GM13976 (cell line): ENCODE data around the gene TXK.

Source experiments
- DNase-seq: peaks from one replicate; pipeline ENCODE4 v3.0.0; 2012; ENCODE audit warnings: low spot score
- CTCF ChIP-seq: IDR thresholded peaks from 2 replicates; pipeline ENCODE4 v1.5.1; 2012; ENCODE audit warnings: borderline replicate concordance, mild to moderate bottlenecking; ENCODE audit not compliant: insufficient read depth; ENCODE audit errors: extremely low read depth, missing control alignments, control extremely low read depth
- in situ Hi-C: fragments of 300-500 bp; cut with MboI; formaldehyde crosslinking; loops from one replicate; pipeline ENCODE4 v1.12.0; 2022; ENCODE audit warnings: low sequenced_read_pairs, mixed read lengths, inconsistent platforms; ENCODE audit not compliant: unreplicated experiment

Gene TXK

GRCh38 chr4:48071191-48071590 lies 62.9 kb downstream of the TXK start:
- in situ Hi-C loops, result no loop called here
- no peak for DNase-seq

GRCh38 chr4:48069026-48069425 lies 65.0 kb downstream of the TXK start:
- in situ Hi-C loops, result no loop called here
- DNase-seq, result no peak
- no peak for TF ChIP-seq CTCF

More at GRCh38 chr4:48071191-48071590, 62.9 kb downstream of the TXK start:
- no peak for TF ChIP-seq CTCF

GRCh38 chr4:48068182-48068581 lies 65.9 kb downstream of the TXK start:
- DNase-seq, result no peak
- TF ChIP-seq CTCF, result no peak
- in situ Hi-C loops, result no loop called here

- no peak for DNase-seq
- no peak for TF ChIP-seq CTCF
- in situ Hi-C loops, result no loop called here
Observed at GRCh38 chr4:48067536-48067935, 66.5 kb downstream of the TXK start.

GRCh38 chr4:48065587-48066052 lies 68.4 kb downstream of the TXK start:
- no peak for TF ChIP-seq CTCF
- in situ Hi-C loops, result no loop called here
- no peak for DNase-seq

GRCh38 chr4:48064349-48064748 lies 69.7 kb downstream of the TXK start:
- no peak for TF ChIP-seq CTCF
- peak; percentile 34 for DNase-seq
- in situ Hi-C loops, result no loop called here
